Smooth muscle cell (in vitro differentiated cells): Measurements from ENCODE around the gene RASA4B. TPM values are rescaled to one million over a fixed set of nuclear protein-coding genes. Genes with fewer than 3 reads are reported as not detected.

ENCODE experiments used
- DNase-seq: peaks from one replicate; lab custom pipeline; 2025; ENCODE audit not compliant: unreplicated experiment; lab: John Stamatoyannopoulos, UW
- H2AFZ ChIP-seq: fragments of 200-600 bp; sonication (generic); 2 replicates; pipeline ENCODE4 v1.6.0; 2016; ENCODE audit warnings: antibody characterized with exemption, low read depth, mild to moderate bottlenecking
- H3F3A ChIP-seq: fragments of 200-600 bp; sonication (generic); 2 replicates; pipeline ENCODE4 v1.6.0; 2017; ENCODE audit warnings: antibody characterized with exemption, low read depth
- H3K27ac ChIP-seq: fragments of 200-600 bp; sonication (generic); 2 replicates; pipeline ENCODE4 v1.5.1; 2016; ENCODE audit warnings: low read depth, mild to moderate bottlenecking
- H3K27me3 ChIP-seq: fragments of 200-600 bp; sonication (generic); 2 replicates; pipeline ENCODE4 v1.6.1; 2016; ENCODE audit warnings: low read depth, mild to moderate bottlenecking
- H3K36me3 ChIP-seq: fragments of 200-600 bp; sonication (generic); 2 replicates; pipeline ENCODE4 v1.5.1; 2016; ENCODE audit warnings: low read depth
- H3K4me1 ChIP-seq: fragments of 200-600 bp; sonication (generic); 2 replicates; pipeline ENCODE4 v1.5.1; 2016; ENCODE audit warnings: low read depth
- H3K4me2 ChIP-seq: fragments of 200-600 bp; sonication (generic); 2 replicates; pipeline ENCODE4 v1.6.0; 2016; ENCODE audit warnings: mild to moderate bottlenecking
- H3K4me3 ChIP-seq: fragments of 200-600 bp; sonication (generic); 2 replicates; pipeline ENCODE4 v1.5.1; 2016; ENCODE audit warnings: mild to moderate bottlenecking
- H3K79me2 ChIP-seq: fragments of 200-600 bp; sonication (generic); 2 replicates; pipeline ENCODE4 v1.6.0; 2016; ENCODE audit warnings: low read depth, mild to moderate bottlenecking
- H3K9ac ChIP-seq: fragments of 200-600 bp; sonication (generic); 2 replicates; pipeline ENCODE4 v1.6.0; 2016; ENCODE audit warnings: low read depth
- H3K9me3 ChIP-seq: fragments of 200-600 bp; sonication (generic); replicated peaks from 2 replicates; pipeline ENCODE4 v1.5.1; 2016; ENCODE audit warnings: low read depth
- H4K20me1 ChIP-seq: fragments of 200-600 bp; sonication (generic); 2 replicates; pipeline ENCODE4 v1.6.0; 2016; ENCODE audit warnings: low read depth
- CTCF ChIP-seq: fragments of 200-600 bp; sonication (generic); IDR thresholded peaks from 2 replicates; pipeline ENCODE4 v1.5.1; 2017; ENCODE audit warnings: borderline replicate concordance, mild to moderate bottlenecking, antibody characterized with exemption; ENCODE audit not compliant: insufficient read depth, poor library complexity, severe bottlenecking
- WGBS: methylation state at CpG from one replicate; pipeline ENCODE4 v1.1.7; 2016; ENCODE audit warnings: low lambda C conversion rate; 5-methylcytosine and 5-hydroxymethylcytosine counted together
- polyA plus RNA-seq: library from polyadenylated mRNA; unstranded; fragments of >200 nt; fragmentation: Nextera tagmentation; extraction: Ambion mirVana; gene quantifications from 2 replicates; pipeline ENCODE4 v1.2.1, GENCODE V29; 2016
- total RNA-seq: library from RNA; depleted of rRNA; stranded (reverse); fragments of >200 nt; gene quantifications from 2 replicates; pipeline ENCODE4 v1.2.3, GENCODE V29; 2014

RASA4B gene
- total and polyA plus RNA-seq, 2 experiments from 2014 or later = 3.5 to 4.2 TPM

- Histone ChIP-seq H3K4me1 (no peaks in the 10 kb centered on the region), H3K4me2 (no peak overlapping the region), H3K27ac (no peak overlapping the region), H3K9me3 (no peaks in the 10 kb centered on the region), H4K20me1 (peaks cover 4% of the 10 kb centered on the region), H2AFZ (no peak overlapping the region), H3K4me3 (no peak overlapping the region), H3F3A (no peaks in the 10 kb centered on the region), H3K27me3 (no peaks in the 10 kb centered on the region), H3K79me2 (no peaks in the 10 kb centered on the region), H3K9ac (no peak overlapping the region), H3K36me3 (no peaks in the 10 kb centered on the region)
- TF ChIP-seq CTCF = no peak
- no peak for DNase-seq
- WGBS = 88% methylated on average over 31 of the region's 31 CpGs
Observed at GRCh38 chr7:102472126-102473041, 45.2 kb downstream of the RASA4B start.

- no peaks in the 10 kb centered on the region for H3K79me2 ChIP-seq
- no peak overlapping the region for H3K4me3 ChIP-seq
- no peak overlapping the region for H3K9ac ChIP-seq
- no peaks in the 10 kb centered on the region for H3K27me3 ChIP-seq
- H3K9me3 ChIP-seq = no peaks in the 10 kb centered on the region
- H3F3A ChIP-seq = no peaks in the 10 kb centered on the region
- H2AFZ ChIP-seq = no peak overlapping the region
- H3K4me2 ChIP-seq = no peak overlapping the region
- no peak for DNase-seq
- WGBS = 92% methylated on average over 5 of the region's 6 CpGs
- H3K27ac ChIP-seq = no peak overlapping the region
- peaks cover 4% of the 10 kb centered on the region for H4K20me1 ChIP-seq
- no peaks in the 10 kb centered on the region for H3K4me1 ChIP-seq
- H3K36me3 ChIP-seq = no peaks in the 10 kb centered on the region
- TF ChIP-seq CTCF = no peak
Observed at GRCh38 chr7:102471791-102472125, 45.8 kb downstream of the RASA4B start.

- Histone ChIP-seq H3K79me2 (no peaks in the 10 kb centered on the region), H2AFZ (no peak overlapping the region), H3K27me3 (no peaks in the 10 kb centered on the region), H3K9me3 (no peaks in the 10 kb centered on the region), H3K27ac (no peak overlapping the region), H3F3A (no peaks in the 10 kb centered on the region), H4K20me1 (peaks cover 4% of the 10 kb centered on the region), H3K9ac (no peak overlapping the region), H3K4me3 (no peak overlapping the region), H3K36me3 (no peaks in the 10 kb centered on the region), H3K4me1 (no peaks in the 10 kb centered on the region), H3K4me2 (no peak overlapping the region)
- 86% methylated on average over 20 of the region's 20 CpGs for WGBS
- no peak for TF ChIP-seq CTCF
- no peak for DNase-seq
Observed at GRCh38 chr7:102469972-102470825, 47.4 kb downstream of the RASA4B start.
